Upper lobe of left lung (tissue), 6 donors: ENCODE data around the gene FOXN3. TPM values are rescaled to one million over a fixed set of nuclear protein-coding genes. Genes with fewer than 3 reads are reported as not detected.

Source experiments
- ATAC-seq, 2 donors: fragments of 200-7000 bp; cut with Tn5 transposase; one replicate each; pipeline ENCODE4 v1.9.1; 2022; ENCODE audit warnings: mild to moderate bottlenecking in 2 of 2, moderate library complexity in 2 of 2; ENCODE audit not compliant: low FRiP score in 2 of 2
- DNase-seq, 2 donors: peaks; one replicate each; pipeline ENCODE4 v3.0.0-alpha.2; 2019 to 2020
- H3K27ac ChIP-seq, 4 donors: fragments of 200-600 bp; sonication (generic); one replicate each; pipeline ENCODE4 v1.5.1; 2016 to 2019
- H3K27me3 ChIP-seq, 4 donors: fragments of 200-600 bp; sonication (generic); one replicate each; pipeline ENCODE4 v1.5.1; 2017 to 2019
- H3K36me3 ChIP-seq, 4 donors: fragments of 200-600 bp; sonication (generic); one replicate each; pipeline ENCODE4 v1.5.1; 2016 to 2019
- H3K4me1 ChIP-seq, 4 donors: fragments of 200-600 bp; sonication (generic); one replicate each; pipeline ENCODE4 v1.5.1; 2018 to 2019
- H3K4me3 ChIP-seq, 4 donors: fragments of 200-600 bp; sonication (generic); one replicate each; pipeline ENCODE4 v1.5.1; 2017 to 2019; ENCODE audit warnings: mild to moderate bottlenecking in 2 of 4, moderate library complexity in 1 of 4
- H3K9me3 ChIP-seq, 4 donors: fragments of 200-600 bp; sonication (generic); one replicate each; pipeline ENCODE4 v1.5.1; 2018 to 2019
- EP300 ChIP-seq, 4 donors: sonication (generic); formaldehyde crosslinking; IDR thresholded peaks; one replicate each; pipeline ENCODE4 v1.5.1; 2017; ENCODE audit warnings: antibody characterized with exemption in 4 of 4, control low read depth in 2 of 4
- POLR2A ChIP-seq, 4 donors: fragments of 450-650 bp; IDR thresholded peaks; one replicate each; pipeline ENCODE4 v1.5.1; 2016 to 2017; ENCODE audit warnings: antibody characterized with exemption in 4 of 4, mild to moderate bottlenecking in 2 of 4
- POLR2AphosphoS5 ChIP-seq, 2 donors: sonication (generic); formaldehyde crosslinking; IDR thresholded peaks; one replicate each; pipeline ENCODE4 v1.5.1; 2017; ENCODE audit warnings: antibody characterized with exemption in 2 of 2
- WGBS, 2 donors: methylation state at CpG; one replicate each; pipeline ENCODE4 v1.1.5; 2017 to 2018; 5-methylcytosine and 5-hydroxymethylcytosine counted together
- total RNA-seq, 6 donors: library from RNA; depleted of rRNA in 4 of 6; stranded (reverse); fragments of >200 nt in 4 of 6; gene quantifications; one replicate each; pipeline versions ENCODE4 v1.1.0 to v1.2.1, GENCODE V29; 2016 to 2021
- TF ChIP-seq, protein P1 (sequence below), 6 experiments: fragments of 450-650 bp in 4 of 6; fragments of 200-600 bp in 2 of 6; sonication (generic) in 2 of 6; IDR thresholded peaks; one replicate each; pipeline ENCODE4 v1.5.1; 2016 to 2019; ENCODE audit warnings: antibody characterized with exemption in 6 of 6
- donor health status: DM: no; HTN: no; CAD: no; lungs with moderate emphysema.
- donor health status: DM: no; HTN: yes; CAD: no; lungs with severe emphysema.

Gene FOXN3
- total RNA-seq, 6 donors from 2014 or later: 63.4 to 115 (median 77.2) TPM

DNA sequence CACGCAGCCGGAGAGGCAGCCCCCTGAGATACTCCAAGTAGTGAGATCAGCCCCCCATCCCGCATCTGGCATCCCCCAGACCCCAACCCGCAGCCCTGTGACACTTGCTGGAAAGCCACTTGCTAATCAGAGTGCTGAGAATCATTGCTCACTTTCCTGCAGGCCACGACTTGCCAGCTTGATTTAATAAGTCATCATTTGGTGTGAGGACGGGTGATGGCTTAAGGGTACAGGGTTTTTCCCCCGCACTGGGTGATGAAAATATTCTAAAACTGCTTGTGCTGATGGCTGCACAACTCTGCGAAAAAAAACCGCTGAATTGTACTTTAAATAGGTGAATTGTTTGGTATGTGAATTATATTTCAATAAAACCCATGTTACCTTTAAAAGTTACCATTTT is 171.2 kb downstream of the FOXN3 start:
- WGBS, 2 donors: 89 to 93% methylated on average over 9 of the region's 9 CpGs
- Histone ChIP-seq H3K27ac (no peak overlapping the region), H3K36me3 (no peaks in the 10 kb centered on the region), H3K9me3 (no peaks in the 10 kb centered on the region), H3K4me3 (no peak overlapping the region), H3K27me3 (no peaks in the 10 kb centered on the region), H3K4me1 (peaks cover 10 to 36% (median 16%) of the 10 kb centered on the region in 4 donors)
- ATAC-seq: no peak
- TF ChIP-seq POLR2AphosphoS5 (IDR thresholded peaks at IDR 0.05) (no peak), EP300 (IDR thresholded peaks at IDR 0.05) (no peak), POLR2A (IDR thresholded peaks at IDR 0.05) (no peak)
- TF ChIP-seq, protein P1, sequence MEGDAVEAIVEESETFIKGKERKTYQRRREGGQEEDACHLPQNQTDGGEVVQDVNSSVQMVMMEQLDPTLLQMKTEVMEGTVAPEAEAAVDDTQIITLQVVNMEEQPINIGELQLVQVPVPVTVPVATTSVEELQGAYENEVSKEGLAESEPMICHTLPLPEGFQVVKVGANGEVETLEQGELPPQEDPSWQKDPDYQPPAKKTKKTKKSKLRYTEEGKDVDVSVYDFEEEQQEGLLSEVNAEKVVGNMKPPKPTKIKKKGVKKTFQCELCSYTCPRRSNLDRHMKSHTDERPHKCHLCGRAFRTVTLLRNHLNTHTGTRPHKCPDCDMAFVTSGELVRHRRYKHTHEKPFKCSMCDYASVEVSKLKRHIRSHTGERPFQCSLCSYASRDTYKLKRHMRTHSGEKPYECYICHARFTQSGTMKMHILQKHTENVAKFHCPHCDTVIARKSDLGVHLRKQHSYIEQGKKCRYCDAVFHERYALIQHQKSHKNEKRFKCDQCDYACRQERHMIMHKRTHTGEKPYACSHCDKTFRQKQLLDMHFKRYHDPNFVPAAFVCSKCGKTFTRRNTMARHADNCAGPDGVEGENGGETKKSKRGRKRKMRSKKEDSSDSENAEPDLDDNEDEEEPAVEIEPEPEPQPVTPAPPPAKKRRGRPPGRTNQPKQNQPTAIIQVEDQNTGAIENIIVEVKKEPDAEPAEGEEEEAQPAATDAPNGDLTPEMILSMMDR (IDR thresholded peaks at IDR 0.05): no peak
- DNase-seq: no peak

DNA sequence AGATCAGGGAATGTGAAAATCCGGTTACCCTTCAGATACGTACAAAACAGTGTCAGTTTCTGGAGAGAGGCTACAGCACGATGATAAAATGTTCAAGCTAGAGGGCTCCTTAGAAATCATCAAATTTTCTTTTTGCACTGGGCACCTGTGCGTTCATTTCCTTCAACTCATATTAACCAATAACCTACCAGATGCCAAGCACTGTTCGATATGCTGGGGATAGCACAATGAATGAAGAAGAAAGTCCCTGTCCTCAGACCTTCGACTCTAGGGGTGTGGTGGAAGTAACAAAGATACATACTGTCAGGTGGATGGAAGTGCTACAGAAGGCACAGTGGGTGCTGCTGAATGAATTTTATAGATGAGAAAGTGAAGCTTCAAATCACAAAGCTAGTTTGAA is 172.3 kb downstream of the FOXN3 start:
- H3K4me1 ChIP-seq: peaks cover 10 to 37% (median 16%) of the 10 kb centered on the region in 4 donors
- no peaks in the 10 kb centered on the region for H3K36me3 ChIP-seq
- TF ChIP-seq, protein P1 (IDR thresholded peaks at IDR 0.05): no peak
- TF ChIP-seq POLR2A (IDR thresholded peaks at IDR 0.05) (no peak), EP300 (IDR thresholded peaks at IDR 0.05) (no peak), POLR2AphosphoS5 (IDR thresholded peaks at IDR 0.05) (no peak)
- ATAC-seq (no peak), DNase-seq (no peak)
- H3K4me3 ChIP-seq: no peak overlapping the region
- no peaks in the 10 kb centered on the region for H3K9me3 ChIP-seq
- no peak overlapping the region for H3K27ac ChIP-seq
- 85 to 94% methylated on average over 6 of the region's 6 CpGs for WGBS, 2 donors
- H3K27me3 ChIP-seq: no peaks in the 10 kb centered on the region

DNA sequence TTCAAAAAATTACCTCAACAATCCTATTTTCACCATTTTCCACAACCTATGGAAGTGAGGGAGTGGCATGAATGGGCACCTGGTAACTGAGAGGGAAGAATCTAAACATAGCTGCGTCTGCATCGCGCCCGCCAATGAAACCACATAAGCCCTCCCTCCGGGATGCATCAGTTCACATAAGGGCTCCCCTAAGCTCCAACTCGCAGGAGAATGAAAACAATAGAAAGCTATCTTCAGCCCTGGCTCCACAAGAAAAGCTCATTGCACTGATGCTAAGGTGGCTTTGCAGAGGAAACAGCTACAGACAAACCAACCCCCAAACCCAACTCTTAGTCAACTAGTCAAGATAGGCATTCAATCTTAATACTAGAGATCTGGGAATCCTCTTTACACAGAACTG is 173.3 kb downstream of the FOXN3 start:
- ATAC-seq: no peak
- 91 to 94% methylated on average over 6 of the region's 6 CpGs for WGBS, 2 donors
- no peak for DNase-seq

DNA sequence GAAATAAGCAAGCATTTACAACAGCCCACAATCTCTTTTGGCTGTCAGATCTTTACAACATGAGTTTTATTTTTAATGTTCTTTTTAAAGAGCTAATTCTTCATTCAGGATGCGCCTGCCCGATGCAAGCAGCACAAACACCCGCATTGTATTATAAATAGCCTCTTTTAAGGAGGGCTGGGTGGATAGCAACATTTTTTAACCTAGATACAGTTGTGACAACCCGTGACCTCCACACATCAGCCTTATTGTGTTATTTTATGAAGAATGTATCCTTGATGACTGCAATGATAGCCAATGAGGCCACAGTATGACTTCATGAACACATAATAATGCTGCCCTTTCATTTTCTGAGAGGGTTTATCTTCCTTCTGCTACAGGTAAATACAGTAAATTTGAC is 173.7 kb downstream of the FOXN3 start:
- Histone ChIP-seq H3K27me3 (no peaks in the 10 kb centered on the region), H3K36me3 (no peaks in the 10 kb centered on the region), H3K27ac (no peak overlapping the region), H3K4me3 (no peak overlapping the region), H3K9me3 (no peaks in the 10 kb centered on the region), H3K4me1 (peaks cover 3 to 26% (median 13%) of the 10 kb centered on the region in 4 donors)
- DNase-seq (no peak), ATAC-seq (no peak)
- no peak for TF ChIP-seq POLR2A (IDR thresholded peaks at IDR 0.05)
- TF ChIP-seq, protein P1 (IDR thresholded peaks at IDR 0.05): no peak
- 74 to 78% methylated on average over 4 of the region's 4 CpGs for WGBS, 2 donors

More for the DNA sequence above, 173.3 kb downstream of the FOXN3 start:
- Histone ChIP-seq H3K36me3 (no peaks in the 10 kb centered on the region), H3K27ac (no peak overlapping the region), H3K4me1 (peaks cover 3 to 29% (median 14%) of the 10 kb centered on the region in 4 donors), H3K27me3 (no peaks in the 10 kb centered on the region), H3K9me3 (no peaks in the 10 kb centered on the region), H3K4me3 (no peak overlapping the region)
- TF ChIP-seq EP300 (IDR thresholded peaks at IDR 0.05): no peak
- TF ChIP-seq POLR2A (IDR thresholded peaks at IDR 0.05): no peak
- no peak for TF ChIP-seq POLR2AphosphoS5 (IDR thresholded peaks at IDR 0.05)
- TF ChIP-seq, protein P1 (IDR thresholded peaks at IDR 0.05): no peak

DNA sequence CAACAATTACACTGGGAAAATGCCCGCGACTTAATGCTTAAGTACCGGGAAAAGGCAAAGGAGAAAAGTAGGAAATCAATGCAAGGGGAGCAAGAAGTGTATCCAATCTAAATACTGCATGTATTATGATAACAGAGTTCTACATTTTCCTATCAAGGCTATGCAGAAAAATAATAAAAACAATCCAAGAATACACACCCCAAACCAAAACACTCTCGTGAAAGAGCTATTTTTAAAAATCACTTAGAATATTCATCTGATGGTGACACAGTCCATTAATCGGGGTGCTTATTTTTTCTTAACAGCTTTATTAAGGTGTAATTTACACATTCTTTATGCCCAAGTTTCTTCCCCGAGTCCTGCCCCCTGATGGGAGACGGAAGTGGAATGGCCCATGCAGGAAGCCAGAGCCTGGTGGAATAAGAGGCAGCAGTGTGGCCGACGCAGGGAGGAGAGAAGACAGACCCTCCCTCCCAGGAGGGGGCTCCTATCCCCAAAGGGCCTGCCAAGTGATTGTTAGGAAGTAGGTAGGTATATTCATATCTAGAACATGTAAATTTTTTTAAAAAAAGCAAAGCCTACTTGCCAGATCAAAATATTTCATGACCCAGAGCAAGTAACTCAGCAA is 174.3 kb downstream of the FOXN3 start:
- WGBS, 2 donors: 77 to 80% methylated on average over 9 of the region's 9 CpGs
- Histone ChIP-seq H3K27ac (no peak overlapping the region), H3K27me3 (no peaks in the 10 kb centered on the region), H3K36me3 (no peaks in the 10 kb centered on the region), H3K9me3 (no peaks in the 10 kb centered on the region), H3K4me3 (no peak overlapping the region), H3K4me1 (peaks cover 3 to 21% (median 10%) of the 10 kb centered on the region in 4 donors)
- ATAC-seq (no peak), DNase-seq (no peak)
- TF ChIP-seq EP300 (IDR thresholded peaks at IDR 0.05): no peak
- TF ChIP-seq POLR2A (IDR thresholded peaks at IDR 0.05): no peak
- TF ChIP-seq, protein P1 (IDR thresholded peaks at IDR 0.05): no peak
- TF ChIP-seq POLR2AphosphoS5 (IDR thresholded peaks at IDR 0.05): no peak
